DOHH2 (cell line): ENCODE data around the gene KRTAP12-2.
"Not testable (repeated sequence)": the region's sequence is repeated elsewhere in the genome, so short reads cannot be mapped to it uniquely, and the experiment has no call there.

Source experiments
- H3F3A ChIP-seq: fragments of 200-600 bp; sonication (generic), shearing (Covaris generic); 2 replicates; pipeline ENCODE4 v1.6.0; 2016; ENCODE audit warnings: antibody characterized with exemption, mild to moderate bottlenecking; ENCODE audit not compliant: control insufficient read depth, insufficient read depth
- H3K27ac ChIP-seq: fragments of 200-600 bp; sonication (generic); 2 replicates; pipeline ENCODE4 v1.5.1; 2014; ENCODE audit warnings: low read depth, mild to moderate bottlenecking, low read length, moderate library complexity
- H3K27me3 ChIP-seq: fragments of 200-600 bp; sonication (generic); 2 replicates; pipeline ENCODE4 v1.6.1; 2014; ENCODE audit warnings: mild to moderate bottlenecking, low read length, mixed read lengths; ENCODE audit not compliant: control insufficient read depth
- H3K36me3 ChIP-seq: fragments of 200-600 bp; sonication (generic); 2 replicates; pipeline ENCODE4 v1.6.1; 2014; ENCODE audit warnings: mild to moderate bottlenecking, low read length, moderate library complexity, mixed read lengths; ENCODE audit not compliant: control insufficient read depth
- H3K4me1 ChIP-seq: fragments of 200-600 bp; sonication (generic); 2 replicates; pipeline ENCODE4 v1.6.1; 2014; ENCODE audit warnings: mild to moderate bottlenecking, low read length, mixed read lengths; ENCODE audit not compliant: control insufficient read depth
- H3K4me2 ChIP-seq: fragments of 200-600 bp; sonication (generic); 2 replicates; pipeline ENCODE4 v1.6.0; 2014; ENCODE audit warnings: mild to moderate bottlenecking, low read length, moderate library complexity
- H3K4me3 ChIP-seq: fragments of 200-600 bp; sonication (generic); 2 replicates; pipeline ENCODE4 v1.5.1; 2014; ENCODE audit warnings: mild to moderate bottlenecking, low read length, mixed read lengths
- H3K79me2 ChIP-seq: fragments of 200-600 bp; sonication (generic); 2 replicates; pipeline ENCODE4 v1.6.1; 2014; ENCODE audit warnings: mild to moderate bottlenecking, low read length, mixed read lengths; ENCODE audit not compliant: control insufficient read depth
- H3K9me2 ChIP-seq: fragments of 200-600 bp; sonication (generic); replicated peaks from 2 replicates; pipeline ENCODE4 v1.6.1; 2014; ENCODE audit warnings: mild to moderate bottlenecking, low read length, mixed read lengths; ENCODE audit not compliant: control insufficient read depth
- H3K9me3 ChIP-seq: fragments of 200-600 bp; sonication (generic); 2 replicates; pipeline ENCODE4 v1.6.1; 2014; ENCODE audit warnings: antibody characterized with exemption, low read length, mixed read lengths; ENCODE audit not compliant: control insufficient read depth, insufficient read depth
- H4K20me1 ChIP-seq: fragments of 200-600 bp; sonication (generic); 2 replicates; pipeline ENCODE4 v1.6.0; 2014; ENCODE audit warnings: low read depth, mild to moderate bottlenecking, antibody characterized with exemption, low read length, moderate library complexity; ENCODE audit not compliant: control insufficient read depth, insufficient read depth
- CTCF ChIP-seq: fragments of 200-600 bp; sonication (generic); IDR thresholded peaks from one replicate; pipeline ENCODE4 v1.5.1; 2014; ENCODE audit warnings: antibody characterized with exemption, mild to moderate bottlenecking, low read depth, low read length; ENCODE audit not compliant: poor library complexity, severe bottlenecking
- EZH2phosphoT487 ChIP-seq: fragments of 200-600 bp; sonication (generic); IDR thresholded peaks from 2 replicates; pipeline ENCODE4 v1.6.1; 2017; ENCODE audit warnings: borderline replicate concordance, mild to moderate bottlenecking, antibody characterized with exemption, low read length, moderate library complexity, mixed read lengths

Gene KRTAP12-2

DNA sequence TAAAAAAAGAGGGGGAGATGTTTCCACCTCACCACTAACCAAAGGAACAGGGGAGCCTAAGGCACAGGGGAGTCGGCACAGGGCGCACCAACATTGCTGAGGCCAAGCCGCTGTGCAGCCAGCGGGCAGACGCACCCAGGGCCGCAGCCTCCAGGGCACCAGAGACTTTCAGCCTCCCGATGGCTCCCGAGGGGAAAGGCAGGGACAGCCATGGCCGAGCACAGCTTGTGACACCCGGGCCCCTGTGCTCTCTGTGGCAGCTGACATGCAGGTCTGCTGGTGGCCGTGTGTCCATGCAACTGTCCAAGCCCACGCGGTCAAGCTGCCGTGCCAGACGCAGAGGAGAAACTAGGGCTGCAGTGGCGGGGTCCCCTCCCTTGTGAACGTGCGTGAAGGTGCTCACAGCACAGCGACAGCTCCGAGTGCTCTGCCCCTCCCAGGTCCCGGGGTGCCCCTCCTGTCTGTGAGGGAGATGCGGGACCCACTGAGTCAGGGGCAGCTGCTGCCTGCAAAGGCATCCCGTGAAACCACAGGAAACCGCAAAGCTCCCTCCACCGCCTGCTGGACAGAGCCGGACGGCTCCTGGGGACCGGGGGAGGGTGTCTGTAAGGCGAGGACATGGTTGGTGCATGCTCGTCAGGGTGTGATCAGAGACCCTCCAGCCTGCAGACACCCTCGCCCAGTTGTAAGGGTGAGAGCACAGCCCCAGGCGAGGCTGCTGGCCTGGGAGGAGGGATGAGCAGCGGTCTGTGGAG is 18.0 kb downstream of the KRTAP12-2 start:
- H3K4me3 ChIP-seq: no peak overlapping the region
- H4K20me1 ChIP-seq: no peaks in the 10 kb centered on the region
- no peaks in the 10 kb centered on the region for H3K9me2 ChIP-seq
- no peaks in the 10 kb centered on the region for H3K4me1 ChIP-seq
- no peaks in the 10 kb centered on the region for H3K79me2 ChIP-seq
- H3K36me3 ChIP-seq: no peaks in the 10 kb centered on the region
- TF ChIP-seq EZH2phosphoT487: no peak
- TF ChIP-seq CTCF: no peak
- no peaks in the 10 kb centered on the region for H3K27me3 ChIP-seq
- no peak overlapping the region for H3K4me2 ChIP-seq
- peaks cover 12% of the 10 kb centered on the region; the same call in 1 of the 2 replicates for H3K9me3 ChIP-seq
- H3F3A ChIP-seq: no peaks in the 10 kb centered on the region
- no peak overlapping the region for H3K27ac ChIP-seq

DNA sequence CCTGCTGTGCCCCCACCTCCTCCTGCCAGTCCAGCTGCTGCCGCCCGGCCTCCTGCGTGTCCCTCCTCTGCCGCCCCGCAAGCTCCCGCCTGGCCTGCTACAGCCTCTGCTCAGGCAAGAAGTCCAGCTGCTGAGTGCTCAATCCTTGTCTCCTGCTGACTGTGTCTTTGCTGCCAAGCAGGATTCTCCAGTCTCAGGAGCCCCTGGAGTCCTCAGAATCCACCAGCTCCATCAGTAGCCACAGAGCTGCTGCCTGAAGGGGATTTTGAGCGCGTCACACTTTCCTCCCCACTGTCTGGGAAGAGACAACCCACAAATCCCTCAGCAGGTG is 19.5 kb downstream of the KRTAP12-2 start:
- no peak overlapping the region for H3K27ac ChIP-seq

DNA sequence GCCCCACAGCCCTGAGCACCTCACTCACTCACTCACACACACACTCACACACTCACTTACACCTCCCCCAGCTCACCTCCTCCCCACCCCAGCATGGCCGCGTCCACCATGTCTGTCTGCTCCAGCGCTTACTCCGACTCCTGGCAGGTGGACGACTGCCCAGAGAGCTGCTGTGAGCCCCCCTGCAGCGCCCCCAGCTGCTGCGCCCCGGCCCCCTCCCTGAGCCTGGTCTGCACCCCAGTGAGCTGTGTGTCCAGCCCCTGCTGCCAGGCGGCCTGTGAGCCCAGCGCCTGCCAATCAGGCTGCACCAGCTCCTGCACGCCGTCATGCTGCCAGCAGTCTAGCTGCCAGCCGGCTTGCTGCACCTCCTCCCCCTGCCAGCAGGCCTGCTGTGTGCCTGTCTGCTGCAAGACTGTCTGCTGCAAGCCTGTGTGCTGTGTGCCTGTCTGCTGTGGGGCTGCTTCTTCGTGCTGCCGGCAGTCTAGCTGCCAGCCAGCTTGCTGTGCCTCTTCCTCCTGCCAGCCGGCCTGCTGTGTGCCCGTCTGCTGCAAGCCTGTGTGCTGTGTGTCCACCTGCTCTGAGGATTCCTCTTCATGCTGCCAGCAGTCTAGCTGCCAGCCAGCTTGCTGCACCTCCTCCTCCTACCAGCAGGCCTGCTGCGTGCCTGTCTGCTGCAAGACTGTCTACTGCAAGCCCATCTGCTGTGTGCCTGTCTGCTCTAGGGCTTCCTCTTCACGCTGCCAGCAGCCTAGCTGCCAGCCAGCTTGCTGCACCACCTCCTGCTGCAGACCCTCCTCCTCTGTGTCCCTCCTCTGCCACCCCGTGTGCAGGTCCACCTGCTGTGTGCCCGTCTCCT is 20.1 kb downstream of the KRTAP12-2 start, which contains the start of gene KRTAP10-11:
TSS of gene KRTAP10-11 (plus strand) at position 49 of the 856 bp plus-strand sequence. CDS start at position 94, 45 bp downstream.
- not testable (repeated sequence) for H3K27ac ChIP-seq, H3K4me3 ChIP-seq, H3K27me3 ChIP-seq

More for the DNA sequence above, 19.5 kb downstream of the KRTAP12-2 start:
- no peaks in the 10 kb centered on the region for H3K79me2 ChIP-seq
- no peaks in the 10 kb centered on the region for H3K9me2 ChIP-seq
- H3K9me3 ChIP-seq: peaks cover 12% of the 10 kb centered on the region; the same call in 1 of the 2 replicates
- no peak overlapping the region for H3K4me3 ChIP-seq
- no peaks in the 10 kb centered on the region for H3F3A ChIP-seq
- no peaks in the 10 kb centered on the region for H3K27me3 ChIP-seq
- no peaks in the 10 kb centered on the region for H4K20me1 ChIP-seq
- H3K4me1 ChIP-seq: no peaks in the 10 kb centered on the region
- no peak for TF ChIP-seq CTCF
- TF ChIP-seq EZH2phosphoT487: no peak
- no peaks in the 10 kb centered on the region for H3K36me3 ChIP-seq
- H3K4me2 ChIP-seq: no peak overlapping the region

DNA sequence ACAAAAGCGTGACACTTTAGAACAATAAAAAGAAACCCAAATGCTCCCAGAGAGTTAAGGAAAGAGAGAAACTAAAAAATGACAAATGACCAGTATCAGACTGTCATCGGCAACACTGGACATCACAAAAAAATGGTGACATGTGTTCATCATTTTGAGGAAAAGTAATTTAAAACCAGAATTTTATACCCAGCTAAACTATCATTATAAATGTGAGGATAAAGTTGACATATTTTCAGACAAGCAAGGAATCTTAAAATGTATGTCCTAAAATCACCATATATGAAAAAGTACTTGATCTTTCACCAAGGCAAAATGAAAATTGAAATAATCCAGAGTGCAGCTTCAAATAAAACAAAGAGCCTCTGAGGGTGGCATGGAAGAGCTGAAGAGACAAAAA is 21.8 kb downstream of the KRTAP12-2 start:
- Histone ChIP-seq H3K4me2 (no peak overlapping the region), H3K4me3 (no peak overlapping the region), H3K36me3 (no peaks in the 10 kb centered on the region), H3K9me3 (peaks cover 12% of the 10 kb centered on the region; the same call in 1 of the 2 replicates), H3K4me1 (no peaks in the 10 kb centered on the region), H3F3A (no peaks in the 10 kb centered on the region), H3K27me3 (no peaks in the 10 kb centered on the region), H3K27ac (no peak overlapping the region), H3K79me2 (no peaks in the 10 kb centered on the region), H4K20me1 (no peaks in the 10 kb centered on the region), H3K9me2 (no peaks in the 10 kb centered on the region)
- TF ChIP-seq CTCF (no peak), EZH2phosphoT487 (no peak)

More for the DNA sequence above, 20.1 kb downstream of the KRTAP12-2 start, which contains the start of gene KRTAP10-11:
- not testable (repeated sequence) for H3K79me2 ChIP-seq, H3K36me3 ChIP-seq, H4K20me1 ChIP-seq, H3F3A ChIP-seq, H3K4me2 ChIP-seq, H3K4me1 ChIP-seq, H3K9me2 ChIP-seq
- peaks cover 12% of the 10 kb centered on the region; the same call in 1 of the 2 replicates for H3K9me3 ChIP-seq
